A549 (cell line): ENCODE measurements around the gene TMEM131. TPM values are rescaled to one million over a fixed set of nuclear protein-coding genes. Genes with fewer than 3 reads are reported as not detected.

Experiments
- ATAC-seq, 2 experiments: fragments of 200-7000 bp in 1 of 2; fragments of >200 bp in 1 of 2; cut with Nextera tagmentation in 1 of 2; cut with Tn5 transposase in 1 of 2; 3 replicates each; pipeline versions ENCODE4 v1.8.0 to v1.9.1; 2018 to 2020; ENCODE audit warnings: mild to moderate bottlenecking in 1 of 2, moderate library complexity in 1 of 2
- CTCF ChIA-PET: fragments of 300-600 bp; sonication (Branson Sonifier 250); formaldehyde crosslinking; extraction: SDS; loops from one replicate; lab custom pipeline; 2021; ENCODE audit warnings: antibody characterized with exemption, inconsistent platforms; lab: Yijun Ruan, JAX
- POLR2A ChIA-PET: fragments of 350-600 bp; formaldehyde crosslinking; extraction: SDS; loops from one replicate; lab custom pipeline; 2021; ENCODE audit warnings: antibody characterized with exemption, inconsistent platforms; lab: Yijun Ruan, JAX
- DNase-seq, 2 experiments: peaks; one replicate each; pipeline versions ENCODE4 v3.0.0 to v3.0.0-alpha.2; 2011 to 2016; ENCODE audit warnings: low read depth in 1 of 2, low spot score in 1 of 2
- FAIRE-seq: peaks from 2 replicates; lab custom pipeline; 2011; peaks lifted over from hg19 to GRCh38; lab: Jason Lieb, UNC
- H3K27ac ChIP-seq, 2 experiments: fragments of >200 bp; sonication (Bioruptor Twin); formaldehyde crosslinking; 3 replicates each; pipeline ENCODE4 v1.5.1; 2016 to 2017
- H3K4me1 ChIP-seq: fragments of >200 bp; sonication (Bioruptor Twin); formaldehyde crosslinking; 3 replicates; pipeline ENCODE4 v1.6.1; 2016
- H3K4me2 ChIP-seq: fragments of >200 bp; sonication (Bioruptor Twin); formaldehyde crosslinking; 3 replicates; pipeline ENCODE4 v1.6.1; 2016
- H3K4me3 ChIP-seq: fragments of >200 bp; sonication (Bioruptor Twin); formaldehyde crosslinking; 3 replicates; pipeline ENCODE4 v1.5.1; 2016
- H3K9me3 ChIP-seq: fragments of >200 bp; sonication (Bioruptor Twin); formaldehyde crosslinking; 3 replicates; pipeline ENCODE4 v1.6.1; 2016
- CHD2 ChIP-seq: fragments of 150-350 bp; IDR thresholded peaks from 2 replicates; pipeline ENCODE4 v1.6.1; 2014; ENCODE audit warnings: low read length; ENCODE audit not compliant: partially characterized antibody
- EHF ChIP-seq: fragments of 250-450 bp; sonication (Bioruptor Pico); IDR thresholded peaks from 2 replicates; pipeline ENCODE4 v1.5.0; 2020; ENCODE audit warnings: mild to moderate bottlenecking
- ELK1 ChIP-seq: fragments of 150-350 bp; IDR thresholded peaks from 2 replicates; pipeline ENCODE4 v1.6.1; 2014; ENCODE audit warnings: low read depth, mild to moderate bottlenecking, low read length
- EP300 ChIP-seq, 2 experiments: fragments of >200 bp; sonication (Bioruptor Twin); formaldehyde crosslinking; IDR thresholded peaks; 2 replicates in 1 of 2; 3 replicates in 1 of 2; pipeline ENCODE4 v1.6.1; 2016 to 2017
- ESRRA ChIP-seq: fragments of 150-350 bp; IDR thresholded peaks from 2 replicates; pipeline ENCODE4 v1.6.1; 2014; ENCODE audit warnings: mild to moderate bottlenecking, low read length, borderline replicate concordance
- HES2 ChIP-seq: fragments of >200 bp; sonication (Bioruptor Twin); formaldehyde crosslinking; IDR thresholded peaks from 2 replicates; pipeline ENCODE4 v1.6.1; 2016
- HEYL ChIP-seq: fragments of 250-450 bp; sonication (Bioruptor Pico); IDR thresholded peaks from 2 replicates; pipeline ENCODE4 v1.8.0; 2021; ENCODE audit warnings: mild to moderate bottlenecking, moderate library complexity
- HOXB13 ChIP-seq: fragments of 250-450 bp; sonication (Bioruptor Pico); IDR thresholded peaks from 2 replicates; pipeline ENCODE4 v1.5.0; 2020; ENCODE audit warnings: low read depth, mild to moderate bottlenecking, moderate library complexity
- KDM5A ChIP-seq: fragments of 200-600 bp; sonication (generic); IDR thresholded peaks from 2 replicates; pipeline ENCODE4 v1.6.1; 2016; ENCODE audit warnings: antibody characterized with exemption, mild to moderate bottlenecking
- MAFK ChIP-seq: fragments of 450-650 bp; IDR thresholded peaks from 2 replicates; pipeline ENCODE4 v1.6.1; 2014; ENCODE audit not compliant: partially characterized antibody
- NFE2L2 ChIP-seq: fragments of 150-350 bp; conservative IDR thresholded peaks from 2 replicates; pipeline ENCODE4 v1.6.1; 2014; ENCODE audit warnings: low read length
- RAD21 ChIP-seq, 2 experiments: fragments of >200 bp in 1 of 2; sonication (Bioruptor Twin) in 1 of 2; formaldehyde crosslinking in 1 of 2; IDR thresholded peaks in 1 of 2; conservative IDR thresholded peaks in 1 of 2; 2 replicates in 1 of 2; 3 replicates in 1 of 2; pipeline ENCODE4 v1.6.1; 2012 to 2018; ENCODE audit warnings: inconsistent platforms in 1 of 2
- RCOR1 ChIP-seq: fragments of 150-350 bp; IDR thresholded peaks from 2 replicates; pipeline ENCODE4 v1.6.1; 2014; ENCODE audit warnings: antibody characterized with exemption, low read length, low read depth
- REST ChIP-seq: fragments of 200-600 bp; sonication (generic); IDR thresholded peaks from 2 replicates; pipeline ENCODE4 v1.6.1; 2016; ENCODE audit warnings: antibody characterized with exemption, mild to moderate bottlenecking, moderate library complexity
- RNF2 ChIP-seq: fragments of 200-600 bp; sonication (generic); IDR thresholded peaks from 2 replicates; pipeline ENCODE4 v1.6.1; 2016; ENCODE audit warnings: low read depth, mild to moderate bottlenecking, antibody characterized with exemption, moderate library complexity, borderline replicate concordance
- SREBF2 ChIP-seq: fragments of 450-650 bp; IDR thresholded peaks from 2 replicates; pipeline ENCODE4 v1.6.1; 2014; ENCODE audit warnings: mild to moderate bottlenecking, moderate library complexity
- ZC3H11A ChIP-seq: fragments of 450-650 bp; IDR thresholded peaks from 2 replicates; pipeline ENCODE4 v1.6.1; 2014; ENCODE audit warnings: antibody characterized with exemption, mild to moderate bottlenecking
- ZFP36 ChIP-seq: fragments of 450-650 bp; IDR thresholded peaks from 2 replicates; pipeline ENCODE4 v1.6.1; 2014; ENCODE audit warnings: borderline replicate concordance; ENCODE audit not compliant: partially characterized antibody
- WGBS: methylation state at CpG from one replicate; pipeline ENCODE4 v1.1.6; 2017; ENCODE audit errors: missing lambda C conversion rate; 5-methylcytosine and 5-hydroxymethylcytosine counted together
- polyA plus RNA-seq, 4 experiments: library from polyadenylated mRNA; depleted of rRNA in 3 of 4; stranded (reverse); fragments of >200 nt; fragmentation: RNase III in 1 of 4; extraction: RNeasy Plus Mini Kit Qiagen cat#74134 plus additional on column Dnase treatment in 1 of 4; gene quantifications; 2 replicates in 3 of 4; 3 replicates in 1 of 4; pipeline ENCODE4 v1.2.3, GENCODE V29; 2011 to 2017

The TMEM131 gene
- polyA plus RNA-seq, 2 of the 4 experiments (the other 2 are of a cell fraction): 14.5 to 21.8 TPM

GRCh38 chr2:97751752-97752151, 244.0 kb downstream of the TMEM131 start:
- no peak overlapping the region for H3K4me2 ChIP-seq
- TF ChIP-seq NFE2L2: no peak
- no peak for TF ChIP-seq ZFP36
- no peak for TF ChIP-seq MAFK
- TF ChIP-seq RNF2: no peak
- no peaks in the 10 kb centered on the region for H3K4me1 ChIP-seq
- ATAC-seq (no peak), DNase-seq (no peak), FAIRE-seq (no peak)
- no peaks in the 10 kb centered on the region for H3K9me3 ChIP-seq
- WGBS: 83% methylated on average over 3 of the region's 3 CpGs
- ChIA-PET CTCF (interaction anchor here (0.6 to 5.8 kb wide), 5 partner anchors 11 to 620 kb away, joined by 3 to 27 read pairs (median 3); no protein-coding TSS in a partner anchor), POLR2A (no interaction called here)
- no peak overlapping the region for H3K4me3 ChIP-seq
- no peak overlapping the region for H3K27ac ChIP-seq

- no peak for DNase-seq
- Histone ChIP-seq H3K27ac (no peak overlapping the region), H3K4me3 (no peak overlapping the region), H3K9me3 (no peaks in the 10 kb centered on the region), H3K4me2 (no peak overlapping the region), H3K4me1 (no peaks in the 10 kb centered on the region)
- POLR2A ChIA-PET: no interaction called here
- WGBS: 93% methylated on average over 4 of the region's 4 CpGs
- FAIRE-seq: no peak
- no peak for ATAC-seq
- CTCF ChIA-PET: interaction anchor here (1.0 to 5.8 kb wide), 4 partner anchors 9 to 159 kb away, joined by 3 to 27 read pairs (median 3); no protein-coding TSS in a partner anchor
- no peak for TF ChIP-seq SREBF2
- no peak for TF ChIP-seq RCOR1
- no peak for TF ChIP-seq HES2
- no peak for TF ChIP-seq RAD21 (conservative IDR thresholded peaks at IDR 0.05 in 1 of 2, IDR thresholded peaks at IDR 0.05 in 1 of 2)
- no peak for TF ChIP-seq ZC3H11A
- TF ChIP-seq HOXB13 (CRISPR knock-in tag): no peak
- TF ChIP-seq EP300 (IDR thresholded peaks at IDR 0.05): no peak
- no peak for TF ChIP-seq KDM5A
- TF ChIP-seq ELK1: no peak
- TF ChIP-seq REST: no peak
- TF ChIP-seq, all 56 proteins: peak for 0
Observed at GRCh38 chr2:97750017-97750416, 245.7 kb downstream of the TMEM131 start.

GRCh38 chr2:97749581-97749980, 246.2 kb downstream of the TMEM131 start:
- FAIRE-seq (no peak), ATAC-seq (no peak), DNase-seq (no peak)
- H3K9me3 ChIP-seq: no peaks in the 10 kb centered on the region
- H3K4me2 ChIP-seq: no peak overlapping the region
- 81% methylated on average over 4 of the region's 5 CpGs for WGBS
- H3K4me1 ChIP-seq: no peaks in the 10 kb centered on the region
- H3K4me3 ChIP-seq: no peak overlapping the region
- POLR2A ChIA-PET: no interaction called here
- CTCF ChIA-PET: interaction anchor here (1.0 to 5.8 kb wide), 3 partner anchors 9 to 40 kb away, joined by 3 to 27 read pairs (median 3); no protein-coding TSS in a partner anchor
- TF ChIP-seq RNF2 (no peak), NFE2L2 (no peak), CHD2 (no peak), RAD21 (conservative IDR thresholded peaks at IDR 0.05 in 1 of 2, IDR thresholded peaks at IDR 0.05 in 1 of 2) (no peak), ESRRA (no peak), ZC3H11A (no peak), HEYL (CRISPR knock-in tag) (no peak), EHF (CRISPR knock-in tag) (no peak)
- no peak overlapping the region for H3K27ac ChIP-seq
